HG02759 (cell line): ENCODE results near the gene GNB2.
"Not testable (repeated sequence)": the region's sequence is repeated elsewhere in the genome, so short reads cannot be mapped to it uniquely, and the experiment has no call there.

Experiments
- ATAC-seq: cut with Tn5 transposase; IDR thresholded peaks from one replicate; pipeline ENCODE4 v1.9.1; 2021; ENCODE audit warnings: mild to moderate bottlenecking, moderate library complexity; ENCODE audit not compliant: unreplicated experiment

GNB2 gene

DNA sequence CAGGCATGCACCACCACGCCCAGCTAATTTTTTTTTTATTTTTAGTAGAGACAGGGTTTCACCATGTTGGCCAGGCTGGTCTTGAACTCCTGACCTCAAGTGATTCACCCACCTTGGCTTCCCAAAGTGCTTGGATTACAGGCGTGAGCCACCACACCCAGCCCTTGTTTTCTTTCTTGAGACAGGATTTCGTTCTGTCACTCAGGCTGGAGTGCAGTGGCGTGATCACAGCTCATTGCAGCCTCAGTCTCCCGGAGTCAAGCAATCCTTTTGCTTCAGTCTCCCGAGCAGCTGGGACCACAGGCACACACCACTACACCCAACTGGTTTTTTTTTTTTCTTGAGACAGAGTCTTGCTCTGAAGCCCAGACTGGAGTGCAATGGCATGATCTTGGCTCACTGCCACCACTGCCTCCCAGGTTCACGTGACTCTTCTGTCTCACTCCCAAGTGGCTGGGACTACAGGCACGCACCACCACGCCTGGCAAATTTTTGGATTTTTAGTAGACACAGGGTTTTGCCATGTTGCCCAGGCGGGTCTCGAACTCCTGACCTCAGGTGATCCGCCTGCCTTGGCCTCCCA, 11.3 kb upstream of the GNB2 start:
- not testable (repeated sequence) for ATAC-seq

DNA sequence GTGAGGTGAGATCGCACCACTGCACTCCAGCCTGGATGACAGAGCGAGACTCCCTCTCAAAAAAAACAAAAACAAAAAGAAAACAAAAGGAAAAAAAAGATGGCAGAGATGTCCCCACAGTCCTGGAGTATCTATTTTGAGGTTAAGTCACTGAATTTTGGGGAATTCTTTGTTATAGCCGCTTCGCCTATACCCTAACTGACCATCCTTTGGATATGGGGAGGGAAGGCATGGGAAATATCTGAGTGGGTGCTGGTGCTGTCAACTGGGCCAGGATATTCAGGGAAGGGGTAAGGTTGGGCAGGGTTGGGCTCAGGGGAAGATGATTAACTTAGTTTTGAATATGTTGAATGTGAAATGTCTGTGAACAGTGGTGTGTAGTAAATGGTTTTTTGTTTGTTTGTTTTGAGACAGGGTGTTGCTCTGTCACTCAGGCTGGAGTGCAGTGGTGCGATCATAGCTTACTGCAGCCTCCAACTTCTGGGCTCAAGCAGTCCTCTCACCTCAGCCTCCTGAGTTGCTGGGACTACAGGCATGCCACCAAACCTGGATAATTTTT, 8.3 kb upstream of the GNB2 start:
- ATAC-seq = no peak

DNA sequence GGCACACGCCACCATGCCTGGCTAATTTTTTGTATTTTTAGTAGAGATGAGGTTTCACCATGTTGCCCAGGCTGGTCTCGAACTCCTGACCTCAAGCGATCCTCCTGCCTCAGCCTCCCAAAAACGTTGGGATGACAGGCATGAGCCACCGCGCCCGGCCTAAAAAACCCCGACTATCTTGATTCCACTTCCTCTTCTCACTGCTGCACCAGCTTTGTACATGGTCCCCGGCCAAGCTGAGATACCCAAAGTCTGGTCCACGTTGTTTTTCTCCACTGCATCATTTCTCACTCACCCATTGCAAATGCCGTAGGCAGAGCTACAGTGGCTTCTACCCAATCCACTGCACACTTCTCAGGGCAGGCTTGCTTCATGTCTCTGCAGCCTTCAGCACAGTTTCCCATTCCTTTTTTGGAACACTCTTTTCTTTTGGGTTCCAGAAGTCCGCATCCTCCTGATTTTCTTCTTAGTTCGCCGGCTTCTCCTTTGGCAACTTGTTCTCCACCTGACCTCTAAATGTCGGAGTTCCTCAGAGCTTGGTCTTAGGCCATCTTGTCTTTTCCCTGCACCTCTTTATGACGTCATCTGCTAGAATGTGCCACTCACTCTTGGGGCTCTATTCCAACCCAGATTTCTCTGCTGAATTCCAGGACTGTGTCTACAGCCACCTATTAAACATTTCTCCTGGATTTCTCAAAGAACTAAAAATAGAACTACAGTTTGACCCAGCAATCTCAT, 6.0 kb upstream of the GNB2 start:
- no peak for ATAC-seq

DNA sequence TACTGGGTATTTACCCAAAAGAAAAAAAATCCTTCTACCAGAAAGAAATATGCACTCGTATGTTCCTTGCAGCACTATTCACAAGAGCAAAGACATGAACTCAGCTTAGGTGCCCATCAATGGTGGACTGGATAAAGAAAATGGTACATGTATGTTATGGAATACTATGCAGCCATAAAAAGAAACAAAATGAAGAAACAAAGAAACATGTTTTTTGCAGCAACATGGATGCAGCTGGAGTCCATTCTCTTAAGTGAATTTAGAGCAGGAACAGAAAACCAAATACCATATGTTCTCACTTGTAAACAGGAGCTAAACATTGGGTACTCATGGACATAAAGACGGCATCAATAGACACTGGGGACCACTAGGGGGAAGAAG, 5.5 kb upstream of the GNB2 start:
- no peak for ATAC-seq

DNA sequence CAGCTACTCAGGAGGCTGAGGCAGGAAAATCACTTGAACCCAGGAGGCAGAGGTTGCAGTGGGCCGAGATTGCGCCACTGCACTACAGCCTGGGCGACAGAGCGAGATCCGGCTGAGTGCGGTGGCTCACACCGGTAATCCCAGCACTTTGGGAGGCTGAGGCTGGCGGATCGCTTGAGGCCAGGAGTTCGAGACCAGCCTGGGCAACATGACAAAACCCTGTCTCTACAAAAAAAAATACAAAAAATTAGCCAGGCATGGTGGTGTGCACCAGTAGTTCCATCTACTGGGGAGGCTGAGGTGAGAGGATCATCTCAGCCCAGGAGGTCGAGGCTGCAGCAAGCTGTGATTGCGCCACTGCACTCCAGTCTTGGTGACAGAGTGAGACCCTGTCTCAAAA, 4.4 kb upstream of the GNB2 start:
- ATAC-seq = not testable (repeated sequence)

DNA sequence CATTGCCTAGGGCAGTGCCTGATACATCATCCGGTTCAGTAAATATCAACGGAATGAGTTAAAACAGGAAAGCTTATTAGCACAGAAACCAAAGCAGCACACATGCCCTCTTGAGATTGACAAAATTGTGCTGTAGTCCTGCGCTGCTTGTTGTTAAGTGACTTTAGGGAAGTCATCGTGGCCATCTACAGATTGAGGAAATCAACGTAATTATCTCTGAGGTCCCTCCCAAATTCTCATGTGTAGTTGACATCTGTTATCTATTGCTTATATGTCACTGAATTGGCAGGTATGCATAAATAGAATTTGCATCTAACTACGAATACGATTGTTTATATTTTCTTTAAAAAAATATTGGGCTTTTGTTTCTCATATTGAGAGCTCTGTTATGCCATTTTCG, 3.5 kb upstream of the GNB2 start:
- no peak for ATAC-seq

DNA sequence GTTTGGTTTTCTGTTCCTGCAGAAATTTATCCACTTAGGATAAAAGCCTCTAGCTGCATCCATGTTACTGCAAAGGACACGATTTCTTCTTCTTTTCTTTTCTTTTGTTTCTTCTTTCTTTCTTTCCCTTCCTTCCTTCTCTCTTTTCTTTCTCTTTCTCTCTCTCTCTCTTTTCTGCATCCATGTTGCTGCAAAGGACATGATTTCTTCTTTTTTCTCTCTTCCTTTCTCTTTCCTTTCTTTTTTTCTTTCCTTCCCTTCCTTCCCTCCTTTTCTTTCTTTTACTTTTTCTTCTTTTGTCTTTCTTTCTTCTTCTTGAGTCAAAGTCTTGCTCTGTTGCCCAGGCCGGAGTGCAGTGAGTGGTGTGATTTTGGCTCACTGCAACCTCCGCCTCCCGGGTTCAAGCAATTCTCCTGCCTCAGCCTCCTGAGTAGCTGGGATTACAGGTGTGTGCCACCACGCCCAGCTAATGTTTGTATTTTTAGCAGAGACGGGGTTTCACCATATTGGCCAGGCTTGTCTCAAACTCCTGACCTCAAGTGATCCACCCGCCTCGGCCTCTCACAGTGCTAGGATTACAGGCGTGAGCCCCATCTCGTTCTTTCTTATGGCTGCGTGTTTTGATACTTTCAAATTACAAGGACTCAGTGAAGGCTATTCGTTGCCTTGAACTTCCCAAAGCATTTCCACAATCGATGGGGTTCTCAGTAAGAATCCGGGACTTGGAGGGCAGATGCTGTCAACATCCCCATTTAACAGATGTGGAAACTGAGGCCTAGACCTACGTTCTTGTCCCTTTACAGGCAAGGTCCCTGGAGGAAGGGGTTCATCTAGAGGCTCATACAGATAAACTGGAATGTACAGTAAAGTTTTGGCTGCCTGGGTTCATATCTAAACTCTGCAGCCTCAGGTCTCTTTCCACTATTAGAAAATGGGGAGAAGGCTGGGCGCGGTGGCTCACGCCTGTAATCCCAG, 1.9 kb upstream of the GNB2 start:
- no peak for ATAC-seq

DNA sequence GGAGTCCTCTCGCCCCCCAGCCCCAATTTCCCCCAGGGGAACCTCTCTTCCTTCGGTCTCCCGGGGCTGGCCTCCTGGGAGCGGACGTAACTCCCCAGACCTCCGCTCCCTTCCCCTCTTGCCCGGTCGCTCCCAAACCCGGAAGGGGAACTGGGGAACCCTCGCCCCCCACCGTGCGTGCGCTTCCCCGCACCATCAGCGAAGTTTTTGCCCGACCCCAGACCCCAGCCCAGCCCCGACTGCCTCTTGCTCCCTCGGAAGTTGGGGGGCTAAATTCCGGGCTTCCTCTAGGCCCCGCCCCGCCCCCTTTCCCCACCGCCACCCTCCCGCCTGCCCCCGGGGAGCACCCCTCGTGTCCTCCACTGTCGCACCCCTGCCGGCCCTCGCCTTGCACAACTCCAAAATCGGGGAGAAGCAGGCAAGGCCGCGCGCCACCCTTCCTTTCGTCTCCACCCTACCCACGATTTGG, 436 bp downstream of the GNB2 start:
- ATAC-seq = no peak

DNA sequence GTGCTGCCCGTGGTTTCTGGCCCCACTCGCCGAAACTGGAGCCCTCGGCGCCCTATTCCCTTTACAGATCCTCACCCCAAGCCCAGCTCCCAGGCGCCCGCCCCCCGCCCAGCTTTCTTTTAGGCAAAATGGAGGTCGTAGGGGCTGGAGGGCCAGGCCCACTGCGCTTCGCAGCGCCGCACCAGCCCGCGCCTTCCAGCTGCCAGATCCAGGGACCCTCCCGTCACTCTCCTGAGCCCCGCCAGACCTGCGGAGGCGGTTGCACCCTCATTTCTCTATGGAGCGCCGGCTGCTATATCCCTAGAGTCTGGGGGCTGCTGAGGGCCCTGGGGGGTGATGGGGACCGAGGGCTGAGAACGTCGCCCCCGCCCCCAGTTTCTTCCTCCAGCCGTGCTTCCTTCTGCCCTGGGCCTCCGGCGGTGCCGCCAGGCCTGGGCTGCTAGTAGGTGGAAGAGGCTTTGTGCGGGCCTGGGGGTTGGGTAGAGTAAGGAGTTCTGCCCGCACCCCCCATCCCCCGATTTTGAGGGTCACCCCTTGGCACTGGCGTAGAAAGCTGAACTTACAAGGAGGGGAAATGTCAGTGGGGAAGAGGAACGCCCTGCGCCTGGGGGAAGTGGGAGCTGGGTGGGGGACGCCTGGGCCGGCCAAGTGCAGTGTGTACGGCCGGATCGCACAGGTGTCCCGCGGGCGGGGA, 1.0 kb downstream of the GNB2 start:
- no peak for ATAC-seq

DNA sequence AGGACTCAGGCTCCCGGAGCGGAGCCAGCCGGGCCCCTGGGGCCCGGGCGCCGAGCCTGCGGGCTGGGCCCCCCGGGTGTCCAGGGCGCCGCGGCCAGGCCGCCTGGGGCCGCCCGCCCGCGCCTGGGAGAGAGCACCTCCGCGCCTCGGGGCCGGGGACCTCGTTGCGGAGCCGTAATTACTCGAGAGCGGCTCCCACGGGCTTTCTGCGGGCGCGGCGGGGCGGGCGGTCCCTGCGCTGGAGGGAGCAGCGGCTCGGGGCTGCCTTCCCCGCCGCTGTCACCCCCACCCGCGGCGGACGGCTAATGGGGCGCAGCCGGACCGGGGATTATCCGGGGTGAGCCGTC, 1.5 kb downstream of the GNB2 start:
- ATAC-seq = no peak

DNA sequence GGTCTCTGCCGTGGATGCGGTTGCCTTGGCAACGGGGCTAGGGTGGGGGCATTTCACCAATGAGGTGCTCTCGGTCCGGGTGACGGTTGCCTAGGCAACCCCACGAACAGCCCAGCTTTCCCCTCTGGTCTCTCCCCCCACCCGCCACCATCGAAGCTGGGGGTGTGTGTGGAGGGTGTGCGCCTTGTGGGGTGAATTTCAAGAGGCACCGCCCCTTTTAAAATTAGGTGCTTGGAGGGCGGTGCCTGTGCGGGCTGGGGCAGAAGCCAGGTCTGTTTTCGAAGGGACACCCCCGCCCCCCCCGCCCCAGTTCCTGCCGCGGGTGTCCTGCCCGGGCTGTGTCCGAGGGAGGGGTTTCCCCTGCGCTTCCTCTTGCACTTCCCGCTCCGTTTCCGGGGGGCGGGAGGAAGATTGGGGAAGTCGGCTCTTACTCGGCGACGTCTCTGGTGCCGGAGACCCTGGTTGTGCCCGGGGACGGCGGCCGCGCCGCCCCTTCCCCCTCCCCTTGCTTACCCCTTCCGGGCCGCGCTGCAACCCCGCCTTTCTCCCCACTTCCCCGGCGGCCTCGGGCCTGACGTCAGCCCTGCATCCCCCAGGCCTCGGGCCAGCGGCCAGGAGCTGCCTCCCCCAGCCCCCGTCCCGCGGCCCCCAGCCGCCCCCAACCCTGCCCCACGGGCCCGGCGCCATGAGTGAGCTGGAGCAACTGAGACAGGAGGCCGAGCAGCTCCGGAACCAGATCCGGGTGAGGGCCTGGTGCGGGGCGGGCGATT, 2.2 kb downstream of the GNB2 start:
- peak; percentile 32 for ATAC-seq

DNA sequence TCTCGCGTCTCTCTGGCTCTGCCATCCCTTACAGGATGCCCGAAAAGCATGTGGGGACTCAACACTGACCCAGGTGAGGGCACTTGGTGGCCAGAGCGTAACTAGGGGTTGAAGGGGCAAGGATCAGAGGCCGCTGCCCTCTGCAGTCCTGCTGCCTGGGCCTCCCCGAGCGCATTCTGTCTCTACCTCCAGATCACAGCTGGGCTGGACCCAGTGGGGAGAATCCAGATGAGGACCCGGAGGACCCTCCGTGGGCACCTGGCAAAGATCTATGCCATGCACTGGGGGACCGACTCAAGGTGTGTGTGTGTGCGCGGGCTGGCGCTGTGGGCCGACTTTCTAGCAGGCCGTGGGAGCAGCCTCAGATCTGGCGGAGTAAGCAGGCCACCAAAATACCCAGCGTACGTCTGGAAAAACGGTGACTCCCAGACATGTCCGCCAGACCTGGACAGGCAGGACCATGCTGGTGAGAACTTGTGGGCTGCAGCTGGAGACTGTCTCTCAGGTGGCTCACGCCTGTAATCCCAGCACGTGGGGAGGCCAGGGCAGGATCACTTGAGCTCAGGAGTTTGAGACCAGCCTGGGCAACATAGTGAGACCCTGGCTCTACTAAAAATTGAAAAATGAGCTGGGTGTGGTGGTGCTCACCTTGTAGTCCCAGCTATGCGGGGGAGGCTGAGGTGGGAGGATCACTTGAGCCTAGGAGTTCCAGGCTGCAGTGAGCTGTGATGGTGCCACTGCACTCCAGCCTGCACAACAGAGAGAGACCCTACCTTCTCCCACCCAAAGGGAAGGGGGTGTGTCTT, 3.2 kb downstream of the GNB2 start:
- no peak for ATAC-seq

DNA sequence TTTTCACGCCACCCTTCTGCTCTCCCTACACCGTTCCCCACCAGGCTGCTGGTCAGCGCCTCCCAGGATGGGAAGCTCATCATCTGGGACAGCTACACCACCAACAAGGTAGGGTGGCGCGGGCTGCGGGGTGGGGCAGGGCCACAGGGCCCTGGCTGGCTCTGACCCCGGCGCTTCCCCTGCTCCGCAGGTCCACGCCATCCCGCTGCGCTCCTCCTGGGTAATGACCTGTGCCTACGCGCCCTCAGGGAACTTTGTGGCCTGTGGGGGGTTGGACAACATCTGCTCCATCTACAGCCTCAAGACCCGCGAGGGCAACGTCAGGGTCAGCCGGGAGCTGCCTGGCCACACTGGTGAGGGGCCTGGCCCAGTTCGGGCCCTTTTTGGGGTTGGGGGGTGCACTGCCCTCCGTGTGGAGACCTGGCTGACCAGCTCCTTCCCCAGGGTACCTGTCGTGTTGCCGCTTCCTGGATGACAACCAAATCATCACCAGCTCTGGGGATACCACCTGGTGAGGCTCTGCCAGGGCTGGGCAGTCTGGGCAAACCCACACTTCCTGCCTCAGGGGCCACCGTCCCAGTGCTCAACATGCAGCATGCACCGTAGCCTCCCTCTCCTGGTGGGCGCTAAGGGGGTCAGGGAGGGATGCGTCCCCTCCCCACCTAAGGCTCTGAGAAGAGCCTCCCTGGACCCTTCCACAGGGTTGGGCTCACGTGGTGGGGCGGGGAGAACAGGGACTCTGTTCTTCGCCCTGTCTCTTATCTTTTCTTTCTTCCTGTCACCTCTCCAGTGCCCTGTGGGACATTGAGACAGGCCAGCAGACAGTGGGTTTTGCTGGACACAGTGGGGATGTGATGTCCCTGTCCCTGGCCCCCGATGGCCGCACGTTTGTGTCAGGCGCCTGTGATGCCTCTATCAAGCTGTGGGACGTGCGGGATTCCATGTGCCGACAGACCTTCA, 4.0 kb downstream of the GNB2 start:
- ATAC-seq = no peak

DNA sequence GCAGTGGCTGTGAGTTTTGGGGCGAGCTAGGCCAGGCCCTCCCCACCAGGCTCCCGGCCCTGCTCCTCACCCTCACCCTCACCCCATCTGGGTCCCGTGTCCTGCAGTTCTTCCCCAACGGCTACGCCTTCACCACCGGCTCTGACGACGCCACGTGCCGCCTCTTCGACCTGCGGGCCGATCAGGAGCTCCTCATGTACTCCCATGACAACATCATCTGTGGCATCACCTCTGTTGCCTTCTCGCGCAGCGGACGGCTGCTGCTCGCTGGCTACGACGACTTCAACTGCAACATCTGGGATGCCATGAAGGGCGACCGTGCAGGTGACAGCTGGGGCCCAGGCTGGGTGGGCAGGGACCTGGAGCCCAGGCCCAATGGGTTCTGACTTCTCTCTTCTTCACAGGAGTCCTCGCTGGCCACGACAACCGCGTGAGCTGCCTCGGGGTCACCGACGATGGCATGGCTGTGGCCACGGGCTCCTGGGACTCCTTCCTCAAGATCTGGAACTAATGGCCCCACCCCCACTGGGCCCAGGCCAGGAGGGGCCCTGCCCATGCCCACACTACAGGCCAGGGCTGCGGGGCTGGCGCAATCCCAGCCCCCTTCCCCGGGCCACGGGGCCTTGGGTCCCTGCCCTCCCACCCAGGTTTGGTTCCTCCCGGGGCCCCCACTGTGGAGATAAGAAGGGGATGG, 4.9 kb downstream of the GNB2 start:
- no peak for ATAC-seq

DNA sequence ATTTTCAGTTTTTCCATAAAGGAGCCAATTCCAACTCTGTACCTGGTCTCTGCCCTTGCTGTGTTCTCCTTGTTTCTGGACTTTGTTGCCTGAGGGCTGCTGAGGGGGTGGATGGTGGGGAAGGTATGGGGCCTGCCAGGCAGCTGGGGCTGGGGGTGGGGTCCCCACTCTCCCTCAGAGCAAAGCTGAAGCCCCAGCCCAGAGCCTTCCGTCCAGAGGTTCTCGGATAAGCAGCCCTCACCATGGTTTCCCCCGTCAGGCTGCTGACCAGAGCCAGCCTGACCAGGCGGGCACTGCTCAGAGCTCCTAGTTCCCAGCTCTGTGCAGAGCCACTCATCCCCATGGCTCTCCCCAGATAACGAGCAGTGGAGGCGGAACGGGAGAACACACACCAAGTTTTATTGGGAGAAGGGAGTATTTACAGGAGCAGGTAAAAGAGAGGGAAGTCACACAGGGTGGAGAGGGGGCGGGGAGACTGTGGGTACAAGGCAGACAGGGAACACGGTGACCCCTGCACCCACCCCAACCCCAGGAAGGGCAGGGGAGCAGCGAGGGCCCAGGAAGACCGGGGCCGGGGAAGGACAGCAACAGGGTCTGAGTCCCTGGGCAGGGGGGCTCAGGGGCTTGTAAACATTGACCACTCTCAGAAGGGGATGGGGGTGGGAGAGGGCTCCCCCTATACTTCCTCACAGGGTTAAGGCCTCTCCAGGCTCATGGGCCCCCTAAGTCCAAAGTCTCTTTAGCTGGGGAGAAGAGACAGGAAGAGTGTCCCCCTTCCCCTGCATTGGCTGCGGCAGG, 5.8 kb downstream of the GNB2 start:
- ATAC-seq = no peak

DNA sequence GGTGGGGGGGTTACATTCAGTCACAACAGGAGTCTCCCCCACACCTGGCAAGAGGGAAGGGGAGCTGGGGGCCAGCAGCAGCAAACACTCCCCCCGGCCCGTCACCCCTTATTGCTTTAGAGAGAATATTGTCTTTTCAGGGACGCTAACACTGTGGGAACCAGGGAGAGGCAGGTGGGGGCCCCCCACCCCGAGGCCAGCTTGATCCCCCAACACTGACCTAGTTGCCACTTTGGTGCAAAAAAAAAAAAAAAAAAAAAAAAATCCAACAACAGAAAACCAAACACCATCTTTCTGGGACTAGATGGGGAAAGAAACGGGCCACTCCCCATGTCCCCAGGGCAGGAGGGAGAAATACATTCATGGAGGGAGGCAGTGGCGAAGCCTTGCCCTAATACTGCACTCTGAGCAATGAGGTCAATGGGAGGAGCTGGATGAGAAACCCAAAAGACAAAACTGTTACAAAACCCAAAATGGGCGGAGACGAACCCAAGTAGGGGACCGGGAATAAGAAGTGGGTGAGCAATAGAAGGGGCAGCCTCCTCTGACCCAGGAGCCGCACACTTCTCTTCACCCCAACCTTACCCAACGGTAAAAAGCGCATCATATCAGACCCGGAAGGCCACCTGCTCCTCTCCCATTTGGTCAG, 6.5 kb downstream of the GNB2 start:
- no peak for ATAC-seq
